ENCODE results near the gene HELZ.
"Not testable (repeated sequence)": the region's sequence is repeated elsewhere in the genome, so short reads cannot be mapped to it uniquely, and the experiment has no call there.

Gene HELZ

DNA sequence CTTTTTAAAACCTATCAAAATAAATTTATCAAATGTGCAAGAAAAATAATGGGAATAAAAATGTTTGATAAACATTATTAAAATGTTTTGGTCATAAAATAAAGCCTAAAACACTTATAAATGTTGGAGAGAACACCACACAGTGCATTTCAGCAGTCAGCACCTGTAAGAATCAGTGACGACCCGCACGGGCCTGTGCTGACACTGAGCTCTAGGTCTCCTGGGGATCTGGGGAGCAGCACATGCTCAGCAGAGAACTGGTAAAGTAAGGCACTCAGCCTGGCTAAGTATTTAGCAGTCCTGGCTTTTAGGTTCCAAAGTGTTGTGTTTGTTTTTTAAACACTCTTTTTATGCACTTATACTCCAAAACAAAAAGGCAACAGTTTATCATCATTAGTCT lies 46.9 kb downstream of the HELZ start:
- Histone ChIP-seq H3K27ac (ENCODE audit: insufficient read depth, low read depth, low read length, poor library complexity, severe bottlenecking) (no peak overlapping the region), H3K4me3 (ENCODE audit: insufficient read depth, low read depth, low read length) (no peak overlapping the region), H3K36me3 (ENCODE audit: control insufficient read depth, insufficient read depth, low read length) (peaks cover 11% of the 10 kb centered on the region), H3K4me1 (ENCODE audit: control insufficient read depth, insufficient read depth, low read length) (no peaks in the 10 kb centered on the region), H3K27me3 (ENCODE audit: control insufficient read depth, insufficient read depth, low read length, poor library complexity, severe bottlenecking) (no peaks in the 10 kb centered on the region), H3K9me3 (ENCODE audit: control insufficient read depth, low read length) (no peaks in the 10 kb centered on the region)
- WGBS, 2 experiments, result 90% methylated on average over 3 of the region's 3 CpGs

DNA sequence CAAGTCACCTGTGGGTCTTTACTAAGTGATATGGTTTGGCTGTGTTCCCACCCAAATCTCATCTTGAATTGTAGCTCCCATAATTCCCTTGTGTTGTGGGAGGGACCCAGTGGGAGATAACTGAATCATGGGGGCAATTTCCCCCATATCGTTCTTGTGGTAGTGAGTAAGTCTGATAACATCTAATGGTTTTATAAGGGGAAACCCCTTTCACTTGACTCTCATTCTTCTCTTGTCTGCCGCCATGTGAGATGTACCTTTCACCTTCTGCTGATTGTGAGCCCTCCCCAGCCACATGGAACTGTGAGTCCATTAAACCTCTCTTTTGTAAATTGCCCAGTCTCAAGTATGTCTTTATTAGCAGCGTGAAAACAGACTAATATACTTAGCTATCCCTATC lies 48.0 kb downstream of the HELZ start:
- H3K9me3 ChIP-seq (ENCODE audit: control insufficient read depth, low read length); H3K4me3 ChIP-seq (ENCODE audit: insufficient read depth, low read depth, low read length); H3K27me3 ChIP-seq (ENCODE audit: control insufficient read depth, insufficient read depth, low read length, poor library complexity, severe bottlenecking); H3K27ac ChIP-seq (ENCODE audit: insufficient read depth, low read depth, low read length, poor library complexity, severe bottlenecking); H3K4me1 ChIP-seq (ENCODE audit: control insufficient read depth, insufficient read depth, low read length): not testable (repeated sequence)
- H3K36me3 ChIP-seq (ENCODE audit: control insufficient read depth, insufficient read depth, low read length), result peaks cover 11% of the 10 kb centered on the region
- WGBS, 2 experiments, result 94 to 97% methylated on average over 3 of the region's 3 CpGs

DNA sequence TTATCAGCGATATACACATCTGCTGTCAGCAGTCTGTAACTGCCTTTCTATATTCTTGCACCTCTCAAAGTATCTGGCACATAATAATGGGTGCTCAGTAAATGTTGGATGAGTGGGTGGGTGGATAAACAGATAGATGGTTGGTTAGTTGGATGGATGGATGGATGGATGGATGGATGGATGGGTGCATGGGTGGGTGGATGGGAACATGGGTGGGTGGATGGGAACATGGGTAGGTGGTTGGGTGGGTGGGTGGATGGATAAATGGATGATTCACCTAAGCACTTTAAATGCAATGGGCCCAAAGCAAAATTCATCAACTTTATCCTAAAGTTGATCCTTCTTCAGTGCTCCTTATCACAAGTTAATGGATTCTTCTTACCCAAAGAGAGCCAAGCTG lies 48.6 kb downstream of the HELZ start:
- H3K27me3 ChIP-seq (ENCODE audit: control insufficient read depth, insufficient read depth, low read length, poor library complexity, severe bottlenecking), result no peaks in the 10 kb centered on the region
- H3K36me3 ChIP-seq (ENCODE audit: control insufficient read depth, insufficient read depth, low read length), result peaks cover 11% of the 10 kb centered on the region
- H3K4me3 ChIP-seq (ENCODE audit: insufficient read depth, low read depth, low read length), result no peak overlapping the region
- 93 to 96% methylated on average over 1 of the region's 1 CpG for WGBS, 2 experiments
- no peaks in the 10 kb centered on the region for H3K4me1 ChIP-seq (ENCODE audit: control insufficient read depth, insufficient read depth, low read length)
- no peaks in the 10 kb centered on the region for H3K9me3 ChIP-seq (ENCODE audit: control insufficient read depth, low read length)
- H3K27ac ChIP-seq (ENCODE audit: insufficient read depth, low read depth, low read length, poor library complexity, severe bottlenecking), result no peak overlapping the region

DNA sequence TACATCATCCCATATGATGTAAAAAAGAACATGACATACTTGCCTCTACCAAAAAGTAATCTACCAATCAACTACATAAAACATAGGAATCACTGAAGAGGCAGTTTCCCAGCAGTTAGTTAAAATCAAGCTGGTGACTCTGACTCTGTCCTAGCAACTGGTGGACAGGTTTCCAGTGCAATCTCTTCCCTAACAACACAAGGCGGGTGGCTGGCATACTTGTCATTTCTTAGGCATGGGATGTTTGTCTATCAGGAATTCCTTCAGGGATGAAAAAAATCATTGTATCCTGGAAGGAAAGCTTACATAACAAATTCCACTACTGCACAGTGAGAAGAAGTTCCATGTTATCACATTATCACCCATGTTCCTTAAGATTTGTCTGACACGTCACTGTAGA lies 50.9 kb downstream of the HELZ start:
- H3K36me3 ChIP-seq (ENCODE audit: control insufficient read depth, insufficient read depth, low read length), result no peaks in the 10 kb centered on the region
- H3K9me3 ChIP-seq (ENCODE audit: control insufficient read depth, low read length), result no peaks in the 10 kb centered on the region
- H3K27me3 ChIP-seq (ENCODE audit: control insufficient read depth, insufficient read depth, low read length, poor library complexity, severe bottlenecking), result no peaks in the 10 kb centered on the region
- 88 to 89% methylated on average over 1 of the region's 2 CpGs for WGBS, 2 experiments
- H3K4me3 ChIP-seq (ENCODE audit: insufficient read depth, low read depth, low read length), result no peak overlapping the region
- H3K27ac ChIP-seq (ENCODE audit: insufficient read depth, low read depth, low read length, poor library complexity, severe bottlenecking), result no peak overlapping the region
- H3K4me1 ChIP-seq (ENCODE audit: control insufficient read depth, insufficient read depth, low read length), result no peaks in the 10 kb centered on the region

DNA sequence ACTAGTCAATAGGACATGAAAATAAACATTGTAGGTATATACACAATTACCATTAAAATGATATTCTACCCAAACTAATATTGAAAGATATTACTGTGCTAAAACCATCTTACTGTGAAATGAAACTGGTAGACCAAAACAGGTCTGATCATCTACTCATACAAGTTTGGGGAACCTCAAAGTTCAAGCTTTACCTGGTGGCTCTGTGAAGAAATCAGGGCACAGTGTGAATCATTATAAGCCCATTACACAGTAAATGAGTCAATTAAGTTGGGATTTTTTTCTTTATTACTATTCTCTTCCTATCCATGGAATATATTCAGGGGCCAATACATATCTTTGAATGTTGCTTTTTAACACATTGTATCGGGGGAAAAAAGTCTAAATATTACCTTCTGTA lies 57.1 kb downstream of the HELZ start:
- H3K27me3 ChIP-seq (ENCODE audit: control insufficient read depth, insufficient read depth, low read length, poor library complexity, severe bottlenecking), result no peaks in the 10 kb centered on the region
- no peak overlapping the region for H3K4me3 ChIP-seq (ENCODE audit: insufficient read depth, low read depth, low read length)
- H3K36me3 ChIP-seq (ENCODE audit: control insufficient read depth, insufficient read depth, low read length), result no peaks in the 10 kb centered on the region
- H3K27ac ChIP-seq (ENCODE audit: insufficient read depth, low read depth, low read length, poor library complexity, severe bottlenecking), result no peak overlapping the region
- H3K4me1 ChIP-seq (ENCODE audit: control insufficient read depth, insufficient read depth, low read length), result no peaks in the 10 kb centered on the region
- WGBS, 2 experiments, result 98 to 100% methylated on average over 1 of the region's 1 CpG
- no peaks in the 10 kb centered on the region for H3K9me3 ChIP-seq (ENCODE audit: control insufficient read depth, low read length)

DNA sequence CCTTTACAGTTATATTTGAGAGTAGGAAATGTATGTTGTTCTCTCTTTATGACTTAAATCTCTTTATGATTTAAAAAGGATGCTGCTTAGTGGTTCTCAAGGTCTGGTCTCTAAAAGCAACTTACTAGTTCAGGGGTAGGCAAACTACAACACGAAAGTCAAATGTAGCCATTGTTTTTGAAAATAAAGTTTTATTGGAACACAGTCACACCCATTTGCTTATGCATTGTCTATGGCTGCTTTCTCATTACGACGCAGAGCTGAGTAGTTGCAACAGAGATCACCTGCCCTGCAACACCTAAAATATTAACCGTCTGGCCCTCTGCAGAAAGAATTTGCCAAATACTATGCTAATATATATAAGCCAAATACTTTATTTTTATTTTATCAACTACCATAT lies 58.2 kb downstream of the HELZ start:
- WGBS, 2 experiments, result 87 to 96% methylated on average over 4 of the region's 4 CpGs
- H3K4me1 ChIP-seq (ENCODE audit: control insufficient read depth, insufficient read depth, low read length), result no peaks in the 10 kb centered on the region
- H3K27me3 ChIP-seq (ENCODE audit: control insufficient read depth, insufficient read depth, low read length, poor library complexity, severe bottlenecking), result no peaks in the 10 kb centered on the region
- no peaks in the 10 kb centered on the region for H3K9me3 ChIP-seq (ENCODE audit: control insufficient read depth, low read length)
- H3K27ac ChIP-seq (ENCODE audit: insufficient read depth, low read depth, low read length, poor library complexity, severe bottlenecking), result no peak overlapping the region
- H3K4me3 ChIP-seq (ENCODE audit: insufficient read depth, low read depth, low read length), result no peak overlapping the region
- no peaks in the 10 kb centered on the region for H3K36me3 ChIP-seq (ENCODE audit: control insufficient read depth, insufficient read depth, low read length)

DNA sequence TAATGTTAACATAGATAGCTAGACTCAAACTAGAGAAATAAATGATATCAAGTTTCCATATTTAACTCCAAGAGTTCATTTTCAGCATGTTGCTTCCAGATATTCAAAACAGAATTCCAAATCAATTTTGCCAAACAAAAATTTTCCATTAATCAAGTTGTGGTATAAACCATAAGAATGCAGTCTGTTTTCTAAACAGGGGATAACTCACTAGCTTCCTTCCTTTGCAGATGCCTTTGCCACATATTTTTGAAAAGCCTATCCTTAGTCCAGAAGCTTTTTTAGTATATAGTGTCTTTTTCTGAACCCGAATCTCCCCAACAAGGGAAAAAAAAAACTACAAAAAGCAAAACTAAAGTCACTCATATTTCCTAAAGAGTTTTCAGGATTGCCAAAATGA lies 61.5 kb downstream of the HELZ start:
- Histone ChIP-seq H3K36me3 (ENCODE audit: control insufficient read depth, insufficient read depth, low read length) (no peaks in the 10 kb centered on the region), H3K27me3 (ENCODE audit: control insufficient read depth, insufficient read depth, low read length, poor library complexity, severe bottlenecking) (no peaks in the 10 kb centered on the region), H3K9me3 (ENCODE audit: control insufficient read depth, low read length) (no peaks in the 10 kb centered on the region), H3K4me3 (ENCODE audit: insufficient read depth, low read depth, low read length) (no peak overlapping the region), H3K4me1 (ENCODE audit: control insufficient read depth, insufficient read depth, low read length) (no peaks in the 10 kb centered on the region), H3K27ac (ENCODE audit: insufficient read depth, low read depth, low read length, poor library complexity, severe bottlenecking) (no peak overlapping the region)
- 100% methylated on average over 1 of the region's 1 CpG; no CpG with 5 or more reads in 1 of the 2 experiments for WGBS, 2 experiments

DNA sequence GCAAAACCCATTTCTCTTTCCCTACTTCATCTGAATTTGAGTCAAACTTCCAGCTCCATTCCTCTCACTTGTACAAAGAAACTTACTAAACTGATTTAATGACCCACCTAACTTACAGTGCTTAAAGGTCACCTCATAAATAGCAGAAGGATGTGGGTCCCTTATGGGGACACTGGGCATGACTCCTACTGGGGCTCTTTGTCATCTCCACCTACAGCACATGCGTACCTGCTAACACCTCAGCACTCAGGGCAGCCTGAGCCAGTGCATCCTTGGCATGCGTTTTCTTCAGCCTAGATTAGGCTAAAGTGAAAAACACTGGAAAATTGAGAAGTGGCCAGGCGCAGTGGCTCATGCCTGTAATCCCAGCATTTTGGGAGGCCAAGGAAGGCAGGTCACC lies 63.2 kb downstream of the HELZ start:
- Histone ChIP-seq H3K27ac (ENCODE audit: insufficient read depth, low read depth, low read length, poor library complexity, severe bottlenecking) (no peak overlapping the region), H3K36me3 (ENCODE audit: control insufficient read depth, insufficient read depth, low read length) (no peaks in the 10 kb centered on the region), H3K9me3 (ENCODE audit: control insufficient read depth, low read length) (no peaks in the 10 kb centered on the region), H3K4me1 (ENCODE audit: control insufficient read depth, insufficient read depth, low read length) (no peaks in the 10 kb centered on the region), H3K4me3 (ENCODE audit: insufficient read depth, low read depth, low read length) (no peak overlapping the region), H3K27me3 (ENCODE audit: control insufficient read depth, insufficient read depth, low read length, poor library complexity, severe bottlenecking) (no peaks in the 10 kb centered on the region)
- 90 to 94% methylated on average over 3 of the region's 3 CpGs for WGBS, 2 experiments

DNA sequence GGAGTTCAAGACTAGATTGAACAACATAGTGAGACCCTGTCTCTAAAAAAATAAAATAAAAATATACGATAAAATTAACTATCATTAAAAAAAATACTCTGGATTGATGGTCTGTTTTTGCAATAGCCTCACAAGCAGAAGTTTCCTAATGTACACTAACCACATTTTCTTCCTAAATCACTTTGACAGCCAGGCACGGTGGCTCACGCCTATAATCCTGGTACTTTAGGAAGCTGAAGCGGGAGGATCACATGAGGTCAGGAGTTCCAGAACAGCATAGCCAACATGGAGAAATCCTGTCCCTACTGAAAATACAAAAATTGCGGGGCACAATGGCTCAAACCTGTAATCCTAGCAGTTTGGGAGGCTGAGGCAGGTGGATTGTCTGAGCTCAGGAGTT lies 64.7 kb downstream of the HELZ start:
- Histone ChIP-seq H3K4me1 (ENCODE audit: control insufficient read depth, insufficient read depth, low read length) (no peaks in the 10 kb centered on the region), H3K9me3 (ENCODE audit: control insufficient read depth, low read length) (no peaks in the 10 kb centered on the region), H3K36me3 (ENCODE audit: control insufficient read depth, insufficient read depth, low read length) (no peaks in the 10 kb centered on the region), H3K4me3 (ENCODE audit: insufficient read depth, low read depth, low read length) (no peak overlapping the region), H3K27ac (ENCODE audit: insufficient read depth, low read depth, low read length, poor library complexity, severe bottlenecking) (no peak overlapping the region), H3K27me3 (ENCODE audit: control insufficient read depth, insufficient read depth, low read length, poor library complexity, severe bottlenecking) (no peaks in the 10 kb centered on the region)
- 87 to 91% methylated on average over 4 to 5 of the region's 5 CpGs for WGBS, 2 experiments

DNA sequence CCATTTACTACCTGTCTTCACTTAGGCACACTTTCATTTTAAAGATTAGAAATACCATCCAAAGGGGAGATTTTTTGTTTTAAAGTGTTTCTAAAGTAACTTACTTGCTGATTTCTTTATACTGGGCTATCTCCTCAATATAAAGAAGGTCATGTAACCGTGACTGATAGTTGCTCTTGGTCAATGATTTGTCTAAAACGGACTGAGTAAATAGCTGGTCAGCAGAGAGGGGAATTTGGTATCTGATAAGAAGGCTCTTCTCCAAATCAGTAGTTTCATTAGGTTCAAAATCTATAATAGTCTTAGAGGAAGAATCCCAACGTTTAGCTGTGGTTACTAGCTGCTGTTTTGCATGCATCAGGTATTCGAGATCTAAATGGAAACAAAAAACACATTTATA lies 66.4 kb downstream of the HELZ start:
- Histone ChIP-seq H3K36me3 (ENCODE audit: control insufficient read depth, insufficient read depth, low read length) (no peaks in the 10 kb centered on the region), H3K4me1 (ENCODE audit: control insufficient read depth, insufficient read depth, low read length) (no peaks in the 10 kb centered on the region), H3K27ac (ENCODE audit: insufficient read depth, low read depth, low read length, poor library complexity, severe bottlenecking) (no peak overlapping the region), H3K9me3 (ENCODE audit: control insufficient read depth, low read length) (no peaks in the 10 kb centered on the region), H3K4me3 (ENCODE audit: insufficient read depth, low read depth, low read length) (no peak overlapping the region), H3K27me3 (ENCODE audit: control insufficient read depth, insufficient read depth, low read length, poor library complexity, severe bottlenecking) (no peaks in the 10 kb centered on the region)
- WGBS, 2 experiments, result 83 to 93% methylated on average over 4 of the region's 4 CpGs

DNA sequence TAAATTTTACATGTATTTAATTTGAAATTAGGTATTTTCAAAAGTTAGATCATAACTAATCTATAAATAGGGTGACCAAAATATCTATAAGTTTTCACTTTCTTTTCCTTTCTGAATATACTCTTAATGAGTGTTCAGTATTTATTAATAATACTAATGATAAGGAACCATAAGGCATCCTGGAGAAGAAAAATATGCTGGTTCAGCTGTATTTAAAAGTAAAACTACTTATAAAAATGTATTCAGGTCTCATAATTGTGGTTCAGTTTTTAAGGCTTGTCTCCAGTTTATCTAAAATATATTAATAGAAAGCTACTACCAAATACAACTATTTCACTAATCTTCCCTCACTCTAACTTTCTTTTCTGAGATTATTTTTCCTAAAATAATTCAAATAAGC lies 67.3 kb downstream of the HELZ start:
- Histone ChIP-seq H3K9me3 (ENCODE audit: control insufficient read depth, low read length) (no peaks in the 10 kb centered on the region), H3K27me3 (ENCODE audit: control insufficient read depth, insufficient read depth, low read length, poor library complexity, severe bottlenecking) (no peaks in the 10 kb centered on the region), H3K36me3 (ENCODE audit: control insufficient read depth, insufficient read depth, low read length) (no peaks in the 10 kb centered on the region), H3K4me1 (ENCODE audit: control insufficient read depth, insufficient read depth, low read length) (no peaks in the 10 kb centered on the region), H3K4me3 (ENCODE audit: insufficient read depth, low read depth, low read length) (no peak overlapping the region), H3K27ac (ENCODE audit: insufficient read depth, low read depth, low read length, poor library complexity, severe bottlenecking) (no peak overlapping the region)
